HG03432 (cell line): Measurements from ENCODE around the gene APRT.
A peak's percentile ranks its signal among the peaks of the same experiment; 100 is the strongest.

Experiments used
- ATAC-seq: cut with Tn5 transposase; IDR thresholded peaks from one replicate; pipeline ENCODE4 v1.9.1; 2021; ENCODE audit warnings: mild to moderate bottlenecking, moderate library complexity; ENCODE audit not compliant: unreplicated experiment

Gene APRT, protein sequence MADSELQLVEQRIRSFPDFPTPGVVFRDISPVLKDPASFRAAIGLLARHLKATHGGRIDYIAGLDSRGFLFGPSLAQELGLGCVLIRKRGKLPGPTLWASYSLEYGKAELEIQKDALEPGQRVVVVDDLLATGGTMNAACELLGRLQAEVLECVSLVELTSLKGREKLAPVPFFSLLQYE

GRCh38 chr16:88811769-88812512, at the start of gene APRT:
TSS of gene APRT (minus strand) at chr16:88811928. CDS start at chr16:88811899, 29 bp downstream.
- ATAC-seq: peak; percentile 66

GRCh38 chr16:88861359-88861758, 49.6 kb upstream of the APRT start:
- ATAC-seq: no peak

GRCh38 chr16:88859381-88860091, 47.8 kb upstream of the APRT start:
- no peak for ATAC-seq

GRCh38 chr16:88857728-88858339, 46.1 kb upstream of the APRT start:
- peak; percentile 35 for ATAC-seq

DNA sequence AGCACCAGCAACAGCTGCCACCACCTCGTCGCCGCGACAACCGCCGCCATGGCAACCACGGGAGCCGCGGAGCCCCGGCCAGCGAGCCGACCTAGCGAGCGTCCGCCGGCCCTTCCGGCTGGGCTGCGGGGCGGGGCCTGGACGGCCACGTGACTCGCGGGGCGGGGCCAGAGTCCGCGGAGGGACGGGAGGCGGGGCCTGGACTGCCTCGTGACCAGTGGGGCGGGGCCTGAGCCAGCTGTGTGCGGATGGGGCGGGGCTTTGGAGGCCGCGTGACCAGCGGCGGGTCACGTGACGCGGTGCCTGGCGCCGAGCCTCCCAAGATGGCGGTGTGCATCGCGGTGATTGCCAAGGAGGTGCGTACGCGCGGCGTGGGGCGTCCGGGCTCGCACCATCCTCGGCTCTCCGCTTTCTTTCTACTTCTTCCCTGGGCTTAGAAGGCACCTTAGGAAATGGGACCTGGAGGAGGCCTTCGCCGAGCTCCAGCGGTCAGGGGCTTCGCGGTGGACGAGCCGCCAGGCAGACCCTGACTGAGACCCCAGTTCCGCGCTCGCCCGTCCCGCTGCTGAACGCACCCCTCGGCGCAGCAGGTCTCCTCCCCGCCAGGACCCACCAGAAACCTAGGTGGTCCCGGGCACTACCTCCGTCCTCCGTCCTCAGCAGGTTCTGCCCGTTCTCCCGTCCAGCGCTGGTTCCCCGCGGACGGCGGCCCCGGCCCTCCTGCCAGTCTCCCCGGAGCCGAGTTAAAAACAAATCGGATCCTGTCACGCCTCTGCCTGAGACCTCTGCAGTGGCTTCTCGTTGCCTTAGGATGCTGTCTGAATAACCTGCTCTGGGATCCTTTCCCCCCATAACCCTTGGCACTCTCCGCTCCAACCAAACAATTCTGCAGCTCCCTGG, 45.4 kb upstream of the APRT start, which contains the start of the genes GALNS and TRAPPC2L:
Gene GALNS, minus strand, starts transcription at position 120 of the 900 bp plus-strand sequence. Its CDS starts 70 bp downstream, at position 50.
Gene TRAPPC2L, plus strand, starts transcription at position 300 of the 900 bp plus-strand sequence. Its CDS starts 24 bp downstream, at position 324.
- ATAC-seq: peak; percentile 78

DNA sequence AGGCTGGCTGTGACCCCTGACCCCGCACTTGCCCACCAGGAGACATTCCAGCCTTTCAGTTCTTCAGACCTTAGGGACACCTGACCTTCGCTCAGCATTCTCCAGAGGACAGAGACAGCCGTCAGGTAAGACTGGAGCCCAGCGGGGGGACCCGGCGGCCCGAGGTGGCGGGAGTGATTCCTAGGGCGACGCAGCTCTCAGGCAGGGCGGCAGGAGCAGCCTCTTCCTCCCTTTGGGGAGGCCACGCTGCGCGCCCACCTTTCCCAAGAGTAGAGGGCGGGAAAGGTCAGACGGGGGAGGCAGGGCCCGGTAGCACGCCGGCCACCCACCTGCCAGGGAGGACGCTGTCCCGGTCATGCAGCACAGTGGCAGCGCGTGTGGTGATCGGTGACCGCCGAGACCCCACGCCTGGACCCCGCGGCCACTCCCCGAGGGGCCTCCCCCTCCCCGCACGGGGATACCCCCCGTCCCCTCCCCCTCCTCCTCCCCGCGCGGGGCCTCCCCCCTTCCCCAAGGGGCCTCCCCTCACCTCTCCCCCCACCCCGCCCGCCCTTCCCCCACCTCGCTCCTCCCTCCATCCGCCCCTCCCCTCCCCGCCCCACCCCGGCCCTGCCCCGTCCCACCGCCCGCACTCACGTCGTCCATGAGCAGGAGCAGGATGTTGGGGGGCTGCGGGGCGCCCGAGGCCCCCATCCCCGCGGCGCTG, 44.5 kb upstream of the APRT start:
- ATAC-seq: no peak

- ATAC-seq: no peak
Measured at GRCh38 chr16:88855736-88856121, 44.0 kb upstream of the APRT start.

- no peak for ATAC-seq
Measured at GRCh38 chr16:88855176-88855575, 43.4 kb upstream of the APRT start.

DNA sequence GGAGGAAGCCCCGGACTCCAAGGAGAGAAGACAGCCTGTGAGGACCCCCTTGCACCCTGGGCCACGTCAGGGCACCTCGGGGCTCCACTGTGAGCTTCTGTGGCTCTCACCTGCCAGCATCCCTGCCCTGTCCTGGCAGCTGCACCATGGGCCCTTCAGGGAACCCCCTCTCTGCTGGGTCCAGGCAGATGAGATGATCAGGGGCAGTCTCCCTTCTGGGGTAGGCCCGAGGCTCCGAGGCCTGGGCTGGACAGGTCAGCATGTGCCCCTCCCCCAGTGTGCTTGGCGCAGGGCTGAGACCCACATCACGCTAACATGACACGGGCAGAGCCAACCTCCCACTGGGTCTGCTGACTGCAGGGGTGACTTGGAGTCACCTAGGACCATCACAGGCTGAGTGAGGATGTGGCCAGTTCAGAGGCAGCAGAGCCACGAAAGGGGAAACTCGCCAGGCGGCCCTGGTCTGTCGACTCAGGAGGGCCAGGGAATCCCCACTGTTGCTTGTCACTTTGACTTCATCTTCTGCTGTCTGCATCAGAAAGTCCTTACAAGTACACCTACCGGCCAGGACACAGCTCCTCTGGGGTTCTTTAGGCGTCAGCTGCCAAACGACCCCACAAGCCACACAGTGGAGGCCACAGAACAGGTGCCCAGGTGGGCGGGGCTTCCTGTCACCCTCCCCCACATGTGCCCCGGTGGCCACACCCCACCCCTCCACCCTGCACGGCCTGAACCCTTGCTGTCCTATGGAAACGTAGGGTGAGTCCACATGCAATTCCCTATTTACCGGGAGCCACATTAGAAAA, 42.8 kb upstream of the APRT start:
- ATAC-seq: no peak

DNA sequence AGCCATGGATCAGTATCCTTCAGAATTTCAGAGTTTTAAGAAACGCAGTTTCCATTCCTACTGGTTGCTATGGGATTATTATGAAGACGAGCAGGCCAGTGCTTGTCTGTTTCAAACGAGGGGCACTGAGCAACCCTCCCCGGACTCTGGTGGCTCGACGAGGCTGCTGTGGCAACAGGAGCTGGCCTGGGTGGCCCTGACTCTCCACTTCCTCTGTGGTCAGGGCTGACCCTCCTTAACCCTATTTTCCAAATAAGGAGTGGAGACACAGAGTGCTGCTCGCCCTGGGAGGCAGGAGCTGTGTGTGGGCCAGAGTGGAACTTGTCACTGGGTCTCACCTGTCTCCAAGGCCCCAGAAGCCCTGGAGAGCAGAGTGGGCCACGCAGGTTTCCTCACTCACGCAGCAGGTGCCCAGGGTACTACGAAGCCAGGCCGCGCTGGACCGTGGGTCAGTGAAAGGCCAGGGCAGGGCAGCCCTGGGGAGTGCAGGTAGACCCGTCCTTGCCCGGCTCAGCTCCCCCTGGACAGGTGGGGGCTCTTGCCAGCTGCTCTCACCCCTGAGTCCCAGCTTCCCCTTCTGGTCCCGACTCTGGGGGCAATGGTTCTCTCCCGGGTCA, 41.7 kb upstream of the APRT start:
- ATAC-seq: no peak

DNA sequence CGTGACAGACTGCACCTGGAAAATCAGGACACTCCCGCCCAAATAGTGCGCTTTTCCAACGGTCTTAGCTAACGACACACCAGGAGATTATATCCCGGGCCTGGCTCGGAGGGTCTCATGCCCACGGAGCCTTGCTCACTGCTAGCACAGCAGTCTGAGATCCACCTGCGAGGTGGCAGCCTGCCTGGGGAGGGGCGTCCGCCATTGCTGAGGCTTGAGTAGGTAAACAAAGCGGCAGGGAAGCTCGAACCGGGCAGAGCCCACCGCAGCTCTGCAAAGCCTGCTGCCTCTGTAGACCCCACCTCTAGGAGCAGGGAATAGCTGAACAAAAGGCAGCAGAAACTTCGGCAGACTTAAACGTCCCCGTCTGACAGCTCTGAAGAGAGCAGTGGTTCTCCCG, 39.9 kb upstream of the APRT start:
- ATAC-seq: no peak

DNA sequence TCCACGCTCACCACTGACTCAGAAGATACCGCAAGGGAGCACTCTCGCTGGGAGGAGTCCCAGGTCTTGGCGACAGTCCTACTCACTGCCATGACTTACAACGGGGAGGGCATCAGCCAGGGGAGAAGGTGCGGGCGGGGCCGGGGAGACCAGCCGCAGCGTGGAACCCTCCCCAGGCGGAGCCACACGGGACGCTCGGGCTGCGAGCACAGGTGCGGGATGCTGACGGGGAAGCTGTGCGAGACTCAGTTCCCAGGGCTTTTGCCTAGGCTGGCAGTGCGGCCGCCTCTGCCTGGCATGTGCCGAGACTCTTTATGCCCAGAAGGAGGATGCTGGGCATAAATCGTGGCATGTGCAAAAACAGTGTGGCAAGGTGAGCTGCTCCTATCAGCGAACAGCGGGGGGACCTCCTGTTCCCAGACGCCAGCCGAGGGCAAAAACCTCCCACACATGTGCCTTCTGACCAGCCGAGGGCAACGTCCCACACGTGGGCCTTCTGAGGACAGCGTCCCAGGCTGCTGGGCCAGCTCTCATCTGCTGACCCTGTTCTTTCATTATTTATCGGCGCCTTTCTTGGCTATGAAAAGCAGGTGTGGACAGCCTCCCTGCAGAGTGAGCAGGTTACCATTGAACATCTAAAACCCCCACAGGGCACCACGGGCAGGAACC, 38.9 kb upstream of the APRT start:
- ATAC-seq: no peak

DNA sequence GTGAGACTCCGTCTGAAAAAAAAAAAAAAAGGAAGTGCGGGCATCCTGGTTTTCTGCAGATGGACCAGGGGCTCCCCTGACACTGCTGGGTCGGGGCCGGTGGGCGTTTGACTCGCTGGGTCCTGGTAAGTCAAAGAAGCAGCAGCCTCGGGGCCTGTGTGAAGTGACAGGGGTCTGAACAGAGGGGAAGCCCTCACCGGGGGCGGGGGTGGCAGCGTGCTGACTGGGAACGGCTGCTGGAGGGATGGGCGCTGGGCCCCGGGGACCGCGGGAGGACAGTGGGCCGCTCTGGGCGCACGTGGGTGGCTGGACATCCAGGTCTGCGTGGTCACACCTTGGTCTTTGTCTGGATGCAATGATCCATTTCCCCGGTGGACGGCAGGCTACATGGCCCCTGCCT, 36.8 kb upstream of the APRT start:
- no peak for ATAC-seq

GRCh38 chr16:88847654-88848053, 35.9 kb upstream of the APRT start:
- ATAC-seq: no peak

GRCh38 chr16:88846088-88846487, 34.4 kb upstream of the APRT start:
- no peak for ATAC-seq

- no peak for ATAC-seq
Measured at GRCh38 chr16:88844419-88845036, 32.8 kb upstream of the APRT start.

- ATAC-seq: no peak
Measured at GRCh38 chr16:88843256-88843655, 31.5 kb upstream of the APRT start.
